Muscle layer of duodenum (tissue), 2 donors: ENCODE results near the gene GNG5.

Source experiments
- H3K27ac ChIP-seq: one replicate; pipeline ENCODE4 v1.7.0; 2013; ENCODE audit warnings: mild to moderate bottlenecking, low read length
- H3K27me3 ChIP-seq: one replicate; pipeline ENCODE4 v1.7.0; 2013; ENCODE audit warnings: low read depth, mild to moderate bottlenecking, control low read depth, low read length
- H3K36me3 ChIP-seq, 2 donors: one replicate each; pipeline ENCODE4 v1.7.0; 2013; ENCODE audit warnings: low read length in 2 of 2, control low read depth in 1 of 2, mild to moderate bottlenecking in 1 of 2; ENCODE audit not compliant: insufficient read depth in 2 of 2, control insufficient read depth in 1 of 2
- H3K4me1 ChIP-seq, 2 donors: one replicate each; pipeline ENCODE4 v1.7.0; 2013; ENCODE audit warnings: low read length in 2 of 2, mild to moderate bottlenecking in 2 of 2, control low read depth in 1 of 2, moderate library complexity in 1 of 2; ENCODE audit not compliant: insufficient read depth in 2 of 2, control insufficient read depth in 1 of 2
- H3K4me3 ChIP-seq, 2 donors: one replicate each; pipeline ENCODE4 v1.7.0; 2013; ENCODE audit warnings: low read length in 2 of 2, low read depth in 1 of 2, mild to moderate bottlenecking in 1 of 2
- H3K9me3 ChIP-seq, 2 donors: one replicate each; pipeline ENCODE4 v1.7.0; 2013; ENCODE audit warnings: low read length in 2 of 2, control low read depth in 1 of 2, mild to moderate bottlenecking in 1 of 2; ENCODE audit not compliant: control insufficient read depth in 1 of 2
- donor health status: healthy.

The GNG5 gene

DNA sequence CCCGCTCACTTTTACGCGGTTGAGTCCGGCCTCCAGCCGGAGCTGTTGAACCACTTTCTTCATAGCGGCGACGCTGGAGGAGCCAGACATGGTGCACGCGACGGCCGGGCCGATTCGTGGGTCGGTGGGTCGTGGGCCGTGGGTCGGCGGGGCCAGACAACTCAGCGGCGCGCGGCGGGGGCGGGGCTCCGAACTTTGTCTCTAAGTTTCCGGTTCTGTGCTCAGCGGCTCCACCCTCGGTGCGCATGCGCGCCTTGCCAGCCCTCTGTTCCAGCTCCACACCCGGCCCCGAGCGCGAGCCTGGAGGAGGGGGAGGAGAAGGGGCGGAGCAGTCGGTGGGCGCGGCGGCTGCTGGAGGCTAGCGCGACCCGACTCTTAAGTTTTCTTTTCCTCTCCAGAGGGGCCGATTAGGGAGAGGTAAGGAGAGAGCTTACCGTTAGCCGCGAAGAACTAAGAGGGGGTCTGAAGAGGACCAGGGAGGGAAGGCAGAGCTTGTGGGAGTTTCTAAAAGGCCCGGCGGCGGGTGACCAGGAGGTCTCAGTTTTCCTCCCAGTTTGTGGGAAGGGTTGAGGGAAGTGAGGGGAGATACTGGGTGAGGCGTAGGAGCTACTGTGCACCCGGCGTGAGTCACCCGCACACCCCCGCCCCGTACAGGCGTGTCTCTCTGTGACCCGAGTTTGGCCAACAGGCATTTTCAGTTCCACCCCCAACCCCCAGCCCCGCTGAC lies at the start of gene GNG5, which contains the start of gene SPATA1:
GNG5 (minus strand) TSS at position 580 of the 727 bp plus-strand sequence; CDS start at position 90, 490 bp downstream.
SPATA1 (plus strand) TSS at position 385 of the 727 bp plus-strand sequence. CDS start 9,974 bp downstream, outside the sequence.
- Histone ChIP-seq H3K4me1 (peaks cover 22 to 31% of the 10 kb centered on the region in 2 donors), H3K4me3 (peak within 1 kb of the TSS; percentile 69 to 100), H3K9me3 (peaks cover 0 to 5% of the 10 kb centered on the region in 2 donors), H3K36me3 (peaks cover 3 to 10% of the 10 kb centered on the region in 2 donors), H3K27ac (peak within 1 kb of the TSS; percentile 100), H3K27me3 (no peaks in the 10 kb centered on the region)

DNA sequence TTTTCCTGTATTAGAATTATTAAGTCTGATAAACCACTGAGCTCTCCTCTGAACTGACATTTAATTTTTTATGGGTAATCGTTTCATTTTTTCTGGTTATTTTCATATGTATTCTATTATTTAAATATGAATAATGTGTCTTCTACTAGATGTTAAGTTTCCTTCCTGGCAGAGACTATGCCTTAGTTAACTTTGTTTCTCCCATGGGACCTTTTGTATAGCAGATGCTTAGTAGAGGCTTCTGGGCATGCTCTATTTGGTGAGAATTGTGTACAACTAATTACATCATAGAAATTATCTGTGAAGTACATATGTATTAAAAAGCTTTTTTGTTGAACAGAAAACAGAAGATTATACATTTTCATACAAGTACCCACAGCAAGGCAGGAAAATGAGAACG lies 44.4 kb upstream of the GNG5 start:
- H3K27ac ChIP-seq, result no peak overlapping the region
- no peaks in the 10 kb centered on the region for H3K4me1 ChIP-seq
- H3K4me3 ChIP-seq, result no peak overlapping the region
- no peaks in the 10 kb centered on the region for H3K27me3 ChIP-seq
- H3K36me3 ChIP-seq, result peaks cover 3 to 4% of the 10 kb centered on the region in 2 donors
- no peaks in the 10 kb centered on the region for H3K9me3 ChIP-seq

DNA sequence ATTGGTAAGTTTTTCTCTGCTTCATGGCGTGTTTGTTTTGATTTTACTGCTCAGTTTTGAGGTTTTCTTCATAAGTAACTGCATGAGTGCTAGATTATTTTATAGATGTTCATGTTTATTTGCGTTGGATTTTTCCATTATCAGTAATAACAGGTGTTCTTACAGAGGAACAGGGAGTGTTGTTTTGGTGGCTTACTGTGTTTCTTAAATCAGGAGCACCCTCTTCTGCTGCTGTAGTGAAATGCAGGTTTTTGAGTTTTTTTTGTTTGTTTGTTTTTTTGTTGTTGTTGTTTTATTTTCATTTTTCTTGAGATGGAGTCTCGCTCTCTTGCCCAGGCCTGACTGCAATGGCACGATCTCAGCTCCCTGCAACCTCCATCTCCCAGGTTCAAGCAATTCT lies 35.3 kb upstream of the GNG5 start:
- no peak overlapping the region for H3K4me3 ChIP-seq
- H3K27ac ChIP-seq, result no peak overlapping the region
- no peaks in the 10 kb centered on the region for H3K9me3 ChIP-seq
- H3K4me1 ChIP-seq, result peaks cover 0 to 3% of the 10 kb centered on the region in 2 donors
- H3K36me3 ChIP-seq, result peaks cover 1 to 4% of the 10 kb centered on the region in 2 donors
- no peaks in the 10 kb centered on the region for H3K27me3 ChIP-seq

DNA sequence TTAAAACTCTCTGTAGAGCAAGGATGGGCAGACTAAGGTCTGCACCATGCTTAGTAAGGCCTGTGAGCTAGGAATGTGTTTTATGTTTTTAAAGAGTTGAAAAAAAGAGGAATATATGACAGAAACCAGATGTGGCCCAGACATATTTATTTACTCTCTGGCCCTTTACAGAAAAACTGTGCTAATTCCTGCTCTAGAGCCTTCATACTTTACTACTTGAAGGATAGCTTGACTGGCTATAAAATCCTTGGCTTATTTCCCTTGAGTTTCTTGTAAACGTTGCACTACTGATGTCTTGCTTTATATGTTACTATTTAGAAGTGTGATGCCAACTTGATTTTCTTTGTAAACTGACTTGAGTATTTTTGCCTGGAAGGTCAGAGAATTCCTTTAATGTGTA lies 34.4 kb upstream of the GNG5 start:
- H3K27me3 ChIP-seq, result no peaks in the 10 kb centered on the region
- H3K27ac ChIP-seq, result no peak overlapping the region
- H3K4me1 ChIP-seq, result peaks cover 0 to 3% of the 10 kb centered on the region in 2 donors
- no peaks in the 10 kb centered on the region for H3K9me3 ChIP-seq
- peaks cover 0 to 4% of the 10 kb centered on the region in 2 donors for H3K36me3 ChIP-seq
- H3K4me3 ChIP-seq, result no peak overlapping the region

DNA sequence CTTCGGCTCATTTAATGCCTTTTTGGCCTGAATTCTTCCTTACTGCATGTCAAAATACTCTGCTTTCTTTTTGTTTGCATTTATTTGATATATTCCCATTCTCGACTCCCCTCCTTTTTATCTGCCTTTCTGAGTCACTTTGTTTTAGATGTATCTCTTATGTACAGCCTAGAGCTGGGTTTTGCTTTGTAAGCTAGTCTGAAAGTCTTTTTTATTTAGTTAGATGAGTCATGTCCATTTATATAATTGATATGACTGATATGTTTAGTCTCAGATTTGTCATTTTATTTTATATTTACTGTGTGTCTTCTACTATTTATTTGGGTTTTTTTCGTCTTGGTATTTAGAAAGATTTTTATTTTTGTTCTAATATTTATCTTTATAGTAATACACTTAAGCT lies 33.6 kb upstream of the GNG5 start:
- no peak overlapping the region for H3K27ac ChIP-seq
- no peak overlapping the region for H3K4me3 ChIP-seq
- H3K9me3 ChIP-seq, result no peaks in the 10 kb centered on the region
- peaks cover 0 to 4% of the 10 kb centered on the region in 2 donors for H3K36me3 ChIP-seq
- peaks cover 0 to 3% of the 10 kb centered on the region in 2 donors for H3K4me1 ChIP-seq
- H3K27me3 ChIP-seq, result no peaks in the 10 kb centered on the region

DNA sequence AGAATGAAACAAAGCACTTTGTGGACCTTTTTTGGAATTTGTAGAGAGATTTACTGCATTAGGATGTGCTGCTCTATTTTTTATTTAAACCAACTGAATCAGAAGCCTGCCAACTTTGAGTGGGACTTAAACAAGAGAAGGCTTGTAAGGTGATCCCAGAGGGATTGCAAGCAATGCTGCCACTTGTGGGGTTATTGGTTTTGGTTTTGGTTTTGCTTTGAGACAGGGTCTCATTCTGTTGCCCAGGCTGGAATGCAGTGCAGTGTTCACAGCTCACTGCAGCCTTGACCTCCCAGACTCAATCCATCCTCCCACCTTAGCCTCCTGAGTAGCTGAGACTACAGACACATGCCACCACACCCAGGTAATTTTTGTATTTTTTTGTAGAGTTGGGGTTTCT lies 32.2 kb upstream of the GNG5 start:
- H3K9me3 ChIP-seq, result no peaks in the 10 kb centered on the region
- peaks cover 0 to 3% of the 10 kb centered on the region in 2 donors for H3K4me1 ChIP-seq
- no peak overlapping the region for H3K4me3 ChIP-seq
- H3K27me3 ChIP-seq, result no peaks in the 10 kb centered on the region
- peaks cover 0 to 4% of the 10 kb centered on the region in 2 donors for H3K36me3 ChIP-seq
- no peak overlapping the region for H3K27ac ChIP-seq

DNA sequence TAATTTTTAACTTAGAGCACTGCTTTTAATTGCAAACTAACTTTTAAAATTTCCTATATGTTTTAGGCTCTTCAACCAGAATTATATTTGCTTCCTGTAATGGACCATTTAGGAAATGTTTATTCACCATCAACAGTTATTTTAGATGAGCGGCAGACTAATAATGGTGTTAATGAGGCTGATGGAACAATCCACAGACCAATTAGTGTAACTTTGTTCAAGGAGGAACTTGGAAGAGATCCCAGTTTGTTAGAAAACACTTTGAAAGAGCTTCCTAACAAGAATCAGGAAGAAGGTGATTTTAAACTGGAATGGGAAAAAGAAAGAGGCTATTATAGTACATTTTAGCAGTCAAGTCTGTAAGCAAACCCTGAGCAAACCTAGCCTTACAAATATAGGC lies 19.4 kb upstream of the GNG5 start:
- Histone ChIP-seq H3K9me3 (no peaks in the 10 kb centered on the region), H3K4me1 (no peaks in the 10 kb centered on the region), H3K27ac (no peak overlapping the region), H3K36me3 (no peaks in the 10 kb centered on the region), H3K4me3 (no peak overlapping the region), H3K27me3 (no peaks in the 10 kb centered on the region)

DNA sequence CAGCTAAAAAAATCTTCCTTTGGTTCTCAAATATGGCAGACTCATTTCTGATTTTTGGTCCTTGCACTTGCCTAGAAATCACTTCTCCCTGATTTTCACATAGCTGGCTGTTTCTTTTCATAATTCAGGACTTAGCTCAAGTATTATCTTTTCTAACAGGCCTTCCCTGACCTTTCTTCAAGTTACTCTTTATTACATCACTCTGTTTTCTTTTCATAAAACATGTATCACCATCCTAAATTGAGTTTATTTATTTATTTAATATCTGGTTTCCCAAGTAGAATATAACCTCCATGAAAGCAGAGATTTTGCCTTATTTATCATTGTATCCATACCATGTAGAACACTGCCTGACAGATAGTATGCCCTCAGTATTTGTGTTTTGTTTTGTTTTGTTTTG lies 18.2 kb upstream of the GNG5 start:
- no peak overlapping the region for H3K4me3 ChIP-seq
- no peaks in the 10 kb centered on the region for H3K27me3 ChIP-seq
- H3K36me3 ChIP-seq, result no peaks in the 10 kb centered on the region
- H3K4me1 ChIP-seq, result no peaks in the 10 kb centered on the region
- no peaks in the 10 kb centered on the region for H3K9me3 ChIP-seq
- no peak overlapping the region for H3K27ac ChIP-seq

DNA sequence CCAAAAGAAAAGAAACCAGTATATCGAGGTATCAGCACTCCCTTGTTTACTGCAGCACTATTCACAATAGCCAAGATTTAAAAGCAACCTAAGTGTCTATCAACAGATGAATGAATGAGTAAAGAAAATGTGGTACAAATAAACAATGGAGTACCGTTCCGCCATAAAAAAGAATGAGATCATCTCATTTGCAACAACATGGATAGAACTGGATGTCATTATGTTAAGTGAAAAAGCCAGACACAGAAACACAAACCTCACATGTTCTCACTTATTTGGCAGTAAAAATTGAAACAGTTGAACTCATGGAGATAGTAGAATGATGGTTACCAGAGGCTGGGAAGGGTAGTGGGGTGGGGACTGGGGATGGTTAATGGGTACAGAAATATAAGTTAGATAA lies 4.3 kb upstream of the GNG5 start:
- Histone ChIP-seq H3K27ac (no peak overlapping the region), H3K4me1 (peaks cover 0 to 4% of the 10 kb centered on the region in 2 donors), H3K27me3 (no peaks in the 10 kb centered on the region), H3K36me3 (peaks cover 0 to under 1% of the 10 kb centered on the region in 2 donors), H3K4me3 (no peak overlapping the region), H3K9me3 (peaks cover 0 to 5% of the 10 kb centered on the region in 2 donors)

DNA sequence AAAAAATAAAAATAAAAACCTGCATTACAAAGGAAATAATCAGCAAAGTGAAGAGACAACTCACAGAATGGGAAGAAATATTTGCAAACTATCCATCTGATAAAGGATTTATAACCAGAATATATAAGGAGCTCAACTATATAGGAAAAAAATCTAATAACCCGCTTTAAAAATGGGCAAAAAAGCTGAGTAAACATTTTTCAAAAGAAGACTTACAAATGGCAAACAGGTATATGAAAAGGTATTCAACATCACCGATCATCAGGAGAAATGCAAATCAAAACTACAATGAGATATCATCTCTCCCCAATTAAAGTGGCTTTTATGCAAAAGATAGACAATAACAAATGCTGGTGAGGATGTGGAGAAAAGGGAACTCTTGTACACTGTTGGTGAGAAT lies 3.8 kb upstream of the GNG5 start:
- H3K27me3 ChIP-seq, result no peaks in the 10 kb centered on the region
- peaks cover 0 to 5% of the 10 kb centered on the region in 2 donors for H3K9me3 ChIP-seq
- peaks cover 0 to 5% of the 10 kb centered on the region in 2 donors for H3K36me3 ChIP-seq
- no peak overlapping the region for H3K27ac ChIP-seq
- no peak overlapping the region for H3K4me3 ChIP-seq
- H3K4me1 ChIP-seq, result peaks cover 0 to 4% of the 10 kb centered on the region in 2 donors

DNA sequence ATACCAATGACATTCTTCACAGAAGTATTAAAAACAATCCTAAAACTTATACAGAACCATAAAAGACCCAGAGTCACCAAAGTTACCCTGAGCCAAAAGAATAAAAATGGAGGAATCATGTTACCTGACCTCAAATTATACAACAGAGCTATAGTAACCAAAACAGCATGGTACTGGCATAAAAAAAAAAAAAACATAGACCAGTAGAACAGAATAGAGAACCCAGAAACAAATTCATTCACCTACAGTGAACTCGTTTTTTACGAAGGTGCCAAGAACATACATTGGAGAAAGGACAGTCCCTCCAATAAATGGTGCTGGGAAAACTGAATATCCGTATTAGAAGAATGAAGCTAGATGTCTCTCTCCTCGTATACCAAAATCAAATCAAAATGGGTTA lies 2.6 kb upstream of the GNG5 start:
- Histone ChIP-seq H3K36me3 (peaks cover 0 to 8% of the 10 kb centered on the region in 2 donors), H3K9me3 (peaks cover 0 to 5% of the 10 kb centered on the region in 2 donors), H3K27ac (no peak overlapping the region), H3K4me1 (peaks cover 7 to 8% of the 10 kb centered on the region in 2 donors), H3K27me3 (no peaks in the 10 kb centered on the region), H3K4me3 (no peak overlapping the region)
